HL-60/S4 treated with phorbol 12-myristate 13-acetate at 8.2 ng/mL for 4 days and 3 days (cell line): Measurements from ENCODE around the gene AFAP1.

Experiments used
- in situ Hi-C: fragments of 300-500 bp; cut with MboI; formaldehyde crosslinking; loops from 2 replicates; pipeline ENCODE4 v1.15.0; 2022; ENCODE audit warnings: low sequenced_read_pairs

AFAP1 gene

DNA sequence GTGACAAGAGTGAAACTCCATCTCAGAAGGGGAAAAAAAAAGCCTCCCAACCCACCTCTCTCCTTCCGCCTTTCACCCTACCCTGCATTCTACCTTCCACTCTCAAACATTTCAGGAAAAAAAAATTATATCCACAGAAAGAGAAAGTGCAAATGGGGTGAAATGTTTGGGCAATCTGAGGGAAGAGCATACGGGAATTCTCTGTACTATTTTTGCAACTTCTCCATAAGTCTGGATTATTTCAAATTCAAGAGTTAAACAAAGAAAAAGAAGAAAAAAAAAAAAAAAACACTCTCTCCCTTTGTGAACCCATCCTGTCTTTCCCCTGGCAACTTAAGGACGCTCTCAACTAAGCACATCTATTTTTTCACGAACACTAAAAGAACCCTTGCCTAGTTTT, 41.3 kb downstream of the AFAP1 start:
- in situ Hi-C loops: no loop called here

DNA sequence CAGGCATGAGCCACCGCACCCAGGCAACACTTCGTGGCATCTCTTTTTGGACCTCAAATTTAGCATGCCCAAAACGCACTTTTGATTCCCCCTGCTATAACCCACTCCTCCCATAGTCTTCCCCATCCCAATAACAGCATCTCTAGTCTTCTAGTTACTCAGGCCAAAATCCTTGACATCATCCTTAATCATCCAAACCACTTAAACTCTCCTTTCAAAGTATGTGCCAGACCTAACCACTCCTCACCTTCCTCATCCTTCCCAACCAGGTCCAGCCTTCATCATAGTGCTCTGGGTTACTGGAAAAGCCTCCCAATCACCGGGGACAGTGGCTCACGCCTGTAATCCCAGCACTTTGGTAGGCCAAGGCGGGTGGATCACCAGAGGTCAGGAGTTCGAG, 41.9 kb downstream of the AFAP1 start:
- in situ Hi-C loops: no loop called here

DNA sequence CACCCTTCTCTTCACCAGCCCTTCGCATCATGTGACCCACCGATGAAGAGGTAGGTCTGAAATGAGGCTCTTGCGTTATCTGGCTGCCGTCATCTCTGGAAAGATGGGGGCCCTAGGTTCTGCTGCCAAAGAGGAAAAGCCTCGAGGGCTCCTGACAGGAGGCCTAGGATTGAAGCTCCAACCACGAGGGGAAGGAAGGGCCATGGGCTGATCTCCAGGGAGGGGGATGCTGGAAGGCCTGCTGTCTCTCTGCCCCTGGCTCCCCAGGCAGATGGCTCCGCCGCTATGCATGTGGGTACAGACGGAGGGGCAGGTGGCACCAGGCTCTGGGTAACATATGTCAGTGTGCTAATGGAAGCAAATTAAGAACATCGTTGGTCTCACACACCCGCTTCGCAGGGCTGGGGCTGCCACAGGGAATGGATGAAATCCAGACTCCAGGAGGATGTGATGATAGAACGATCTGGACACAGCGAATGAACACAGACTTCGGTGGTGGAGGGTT, 44.9 kb downstream of the AFAP1 start:
- in situ Hi-C loops: no loop called here

GRCh38 chr4:7894098-7894676, 45.5 kb downstream of the AFAP1 start:
- in situ Hi-C loops: no loop called here

DNA sequence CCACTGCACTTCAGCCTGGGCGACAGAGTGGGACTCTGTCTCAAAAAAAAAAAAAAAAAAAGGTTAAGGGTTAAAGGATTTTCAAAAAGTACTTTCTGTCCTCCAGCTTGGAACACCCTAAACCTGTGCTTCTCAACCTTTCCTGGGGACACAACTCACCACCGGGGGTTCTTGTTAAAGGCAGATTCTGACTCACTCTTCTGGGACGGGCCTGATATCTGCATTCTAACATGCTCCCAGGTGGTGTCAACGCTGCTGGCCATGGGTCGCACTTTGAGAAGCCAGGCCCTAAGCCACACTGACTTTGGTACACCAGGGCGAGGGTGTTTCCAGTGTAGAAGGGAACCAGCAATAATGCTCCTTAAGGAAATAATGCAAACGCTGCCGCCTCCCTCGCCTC, 46.1 kb downstream of the AFAP1 start:
- in situ Hi-C loops: no loop called here

DNA sequence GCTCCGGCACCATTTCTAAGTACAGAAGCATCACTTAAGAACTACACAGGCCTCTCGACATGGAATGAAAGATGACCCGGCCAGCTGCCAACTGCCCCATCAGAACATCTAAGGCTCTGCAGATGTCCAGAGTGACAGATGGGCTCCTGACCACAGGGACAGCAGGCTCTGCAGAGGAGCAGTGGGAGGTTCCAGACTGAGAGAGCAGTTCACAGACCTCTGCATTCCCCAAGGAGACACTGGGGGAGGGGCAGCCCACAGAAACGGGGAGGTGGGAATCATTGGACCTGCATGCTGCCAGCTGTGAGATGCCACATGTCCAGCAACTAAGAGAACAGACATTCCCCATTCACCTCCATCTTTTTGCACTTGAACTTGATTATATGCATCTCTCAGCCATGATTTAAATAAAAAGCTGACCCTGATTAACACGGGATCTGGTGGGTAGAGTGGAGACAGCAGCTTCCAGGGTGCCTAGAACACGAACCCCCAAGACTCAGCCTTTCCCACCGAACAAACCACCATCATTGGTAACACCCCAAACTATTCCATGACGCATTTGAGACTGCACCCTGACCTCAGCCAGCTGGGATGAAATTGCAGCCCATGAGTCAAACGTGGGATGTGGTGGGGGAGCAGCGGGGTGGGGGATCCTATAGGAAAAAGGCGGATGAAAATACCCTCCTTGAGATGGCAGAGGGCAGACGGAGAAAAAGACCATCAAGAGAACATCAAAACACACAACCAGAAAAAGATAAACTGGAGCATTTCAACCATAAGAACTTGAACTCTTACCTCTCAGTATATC, 47.2 kb downstream of the AFAP1 start:
- in situ Hi-C loops: no loop called here

GRCh38 chr4:7890635-7891393, 48.8 kb downstream of the AFAP1 start:
- in situ Hi-C loops: no loop called here

DNA sequence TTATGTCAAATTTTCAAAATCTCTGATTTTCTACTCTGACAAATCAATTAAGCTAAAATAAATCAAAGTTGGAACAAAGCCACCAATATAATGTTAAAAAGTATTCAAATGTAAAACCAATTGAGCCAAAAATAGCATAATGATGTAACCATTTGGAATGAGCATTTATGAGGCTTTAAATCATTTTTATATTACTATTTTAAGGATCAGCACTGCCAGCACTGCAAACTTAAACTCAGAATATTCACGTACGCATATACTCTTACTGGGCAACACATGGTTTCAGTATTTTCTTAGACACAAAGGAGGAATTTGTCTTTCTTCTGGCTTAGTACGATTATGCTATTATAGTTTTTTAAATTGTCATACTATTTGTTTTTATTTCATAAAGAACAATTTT, 52.2 kb downstream of the AFAP1 start:
- in situ Hi-C loops: no loop called here

- in situ Hi-C loops: no loop called here
These were observed 53.4 kb downstream of the AFAP1 start for GRCh38 chr4:7886007-7886973.

DNA sequence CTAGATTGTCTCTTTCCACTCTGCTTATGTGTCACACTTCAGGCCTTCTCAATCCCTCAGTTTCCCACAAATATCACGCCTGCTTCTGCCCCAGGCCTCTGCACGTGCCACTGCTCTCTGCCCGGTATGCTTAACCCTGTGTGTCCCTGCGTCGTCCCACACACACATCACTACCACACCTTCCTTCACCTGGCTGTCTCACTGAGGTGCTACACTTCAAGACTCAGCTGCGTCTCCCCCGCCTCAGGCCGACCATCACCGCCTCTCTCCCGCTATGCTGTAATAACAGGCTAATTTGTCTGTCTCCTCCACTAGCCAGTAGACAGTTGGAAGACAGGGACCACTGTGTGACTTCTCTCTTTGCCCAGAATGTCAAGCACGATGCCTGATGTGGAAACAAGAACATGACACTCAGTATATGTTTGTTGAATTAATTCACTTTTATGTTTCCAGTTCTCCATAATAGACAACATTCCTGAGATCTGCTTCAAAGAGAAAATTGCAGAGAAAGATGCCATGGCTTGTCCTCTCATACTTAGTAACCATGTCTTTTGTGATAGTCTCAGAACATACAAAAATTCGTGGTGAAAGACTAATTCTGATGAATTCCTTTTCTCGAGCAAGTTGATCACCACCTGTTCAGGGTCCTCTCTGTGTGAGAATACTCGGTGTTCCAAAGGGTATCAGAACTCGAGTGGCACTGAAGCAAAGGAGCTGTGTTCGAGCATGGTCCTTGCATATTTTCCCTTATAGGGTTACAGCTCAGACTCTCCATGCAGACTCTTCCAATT, 54.2 kb downstream of the AFAP1 start:
- in situ Hi-C loops: no loop called here

- in situ Hi-C loops: no loop called here
These were observed 59.0 kb downstream of the AFAP1 start for GRCh38 chr4:7880683-7881082.

- in situ Hi-C loops: no loop called here
These were observed 60.5 kb downstream of the AFAP1 start for GRCh38 chr4:7879127-7879526.

GRCh38 chr4:7878323-7878722, 61.3 kb downstream of the AFAP1 start:
- in situ Hi-C loops: no loop called here

- in situ Hi-C loops: no loop called here
These were observed 62.5 kb downstream of the AFAP1 start for GRCh38 chr4:7877176-7877575.

DNA sequence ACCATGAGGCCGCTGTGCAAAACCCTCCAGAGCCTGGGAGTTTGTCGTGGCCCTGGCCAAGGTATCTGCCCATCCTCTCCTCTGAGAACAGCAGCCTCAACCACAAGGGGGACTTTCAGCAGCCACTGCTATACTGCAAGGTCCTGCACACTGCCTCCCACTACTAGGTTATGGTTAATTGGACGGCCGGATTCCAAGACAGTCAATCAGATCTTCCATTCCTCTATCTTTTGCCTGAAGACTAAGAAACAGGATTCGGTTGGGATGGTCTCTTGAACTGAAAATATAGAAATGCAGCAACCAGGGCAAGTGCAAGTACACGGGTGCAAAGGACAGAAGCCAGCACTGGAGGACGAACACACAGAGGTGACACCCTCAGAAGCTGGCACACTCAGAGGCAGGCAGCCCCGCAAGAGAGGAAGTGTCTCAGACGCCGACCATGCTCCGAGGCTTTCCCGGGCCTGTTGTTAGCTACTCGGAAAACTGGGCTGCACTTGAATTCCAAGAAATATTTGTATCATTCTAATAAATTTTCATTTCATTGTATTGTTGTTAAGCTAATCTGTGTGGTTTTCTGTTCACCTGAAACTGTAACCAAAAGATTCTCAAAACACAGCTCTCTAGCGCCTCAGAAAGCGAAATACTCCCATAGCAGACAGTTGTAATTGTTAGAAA, 63.3 kb downstream of the AFAP1 start:
- in situ Hi-C loops: no loop called here

DNA sequence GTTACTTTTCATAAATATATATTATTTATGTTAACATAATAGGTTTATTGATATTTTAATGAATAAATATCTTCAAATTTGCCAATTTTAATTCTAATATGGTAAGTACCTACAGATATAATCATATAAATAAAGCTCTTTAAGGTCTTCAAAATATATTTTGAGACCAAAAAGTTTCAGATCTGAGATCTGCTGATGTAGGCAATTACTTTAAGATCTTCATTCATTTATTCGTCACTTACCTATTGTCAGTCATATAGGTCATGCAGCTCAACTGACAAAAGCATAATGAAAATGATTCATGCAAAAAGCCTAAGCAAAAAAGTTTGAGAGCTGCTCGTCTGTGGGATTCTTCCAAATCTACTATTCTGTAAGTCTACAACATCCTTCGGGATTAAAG, 64.8 kb downstream of the AFAP1 start:
- in situ Hi-C loops: no loop called here

DNA sequence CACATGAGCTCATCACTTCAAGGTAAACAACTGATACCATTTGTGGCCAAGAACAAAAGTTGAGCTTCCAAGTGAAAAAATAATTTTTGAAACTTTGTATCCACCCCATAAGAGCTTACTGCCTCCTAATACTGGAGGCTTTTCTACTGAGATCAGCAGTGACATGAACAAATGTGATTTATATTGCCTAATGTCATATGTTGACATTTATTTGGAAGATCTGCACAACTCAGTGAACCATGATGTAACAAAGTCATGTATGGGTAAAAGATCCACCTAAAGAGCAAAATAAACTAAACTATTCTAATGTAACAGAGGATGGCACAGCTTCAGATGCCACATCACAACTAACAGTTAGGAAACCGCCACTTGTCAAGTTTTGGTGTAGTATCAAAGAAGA, 65.8 kb downstream of the AFAP1 start:
- in situ Hi-C loops: no loop called here

DNA sequence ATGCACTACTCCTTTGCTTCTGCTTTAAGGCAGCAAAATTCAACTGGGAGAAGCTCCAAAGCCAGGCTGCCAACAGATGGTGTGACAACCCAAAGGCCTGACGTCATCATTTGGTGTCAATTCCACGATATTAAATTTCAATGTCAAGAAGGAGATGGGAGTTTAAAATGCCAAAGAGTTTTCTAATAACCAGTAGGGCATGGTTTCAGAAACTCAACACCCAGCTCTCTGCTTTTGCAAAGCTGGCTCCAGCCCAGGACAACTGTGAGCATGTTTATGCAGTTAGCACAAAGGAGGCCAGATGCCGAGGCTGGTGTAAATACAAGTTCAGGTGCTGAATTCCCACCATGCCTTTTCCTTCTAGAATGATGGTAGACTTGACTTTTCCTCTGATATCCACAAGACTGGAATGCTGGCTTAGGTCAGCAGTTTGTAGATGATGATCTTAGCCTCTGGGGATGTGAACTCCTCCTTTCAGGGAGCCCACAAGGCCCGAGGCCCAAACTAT, 67.3 kb downstream of the AFAP1 start:
- in situ Hi-C loops: no loop called here

- in situ Hi-C loops: no loop called here
These were observed 68.3 kb downstream of the AFAP1 start for GRCh38 chr4:7871356-7871755.
